Liver (tissue), 9 donors: ENCODE measurements around the gene SMAD6. TPM values are rescaled to one million over a fixed set of nuclear protein-coding genes. Genes with fewer than 3 reads are reported as not detected.

ENCODE experiments used
- DNase-seq: peaks from one replicate; pipeline ENCODE4 v3.0.0-alpha.2; 2017; ENCODE audit warnings: low spot score
- H3K27ac ChIP-seq, 2 donors: one replicate each; pipeline ENCODE4 v1.7.0; 2013; ENCODE audit warnings: inconsistent platforms in 2 of 2, low read length in 2 of 2, control low read depth in 1 of 2, low read depth in 1 of 2, mild to moderate bottlenecking in 1 of 2
- H3K27me3 ChIP-seq, 4 donors: one replicate each; pipeline versions ENCODE4 v1.6.1 to v1.7.0; 2013; ENCODE audit warnings: low read length in 3 of 4, inconsistent platforms in 1 of 4, mild to moderate bottlenecking in 1 of 4, moderate library complexity in 1 of 4; ENCODE audit not compliant: control insufficient read depth in 4 of 4, insufficient read depth in 4 of 4
- H3K36me3 ChIP-seq, 4 donors: one replicate each; pipeline versions ENCODE4 v1.6.1 to v1.7.0; 2013; ENCODE audit warnings: low read length in 3 of 4, mild to moderate bottlenecking in 3 of 4, low read depth in 1 of 4, moderate library complexity in 1 of 4; ENCODE audit not compliant: control insufficient read depth in 4 of 4, insufficient read depth in 3 of 4
- H3K4me1 ChIP-seq, 4 donors: one replicate each; pipeline versions ENCODE4 v1.6.1 to v1.7.0; 2013; ENCODE audit warnings: low read length in 3 of 4, mild to moderate bottlenecking in 3 of 4, moderate library complexity in 1 of 4; ENCODE audit not compliant: control insufficient read depth in 4 of 4, insufficient read depth in 4 of 4
- H3K4me3 ChIP-seq, 3 donors: one replicate each; pipeline versions ENCODE4 v1.6.1 to v1.7.0; 2013; ENCODE audit warnings: low read length in 3 of 3, control low read depth in 1 of 3, low read depth in 1 of 3, mild to moderate bottlenecking in 1 of 3
- H3K9ac ChIP-seq, 2 donors: one replicate each; pipeline ENCODE4 v1.7.0; 2013; ENCODE audit warnings: low read length in 2 of 2, mild to moderate bottlenecking in 2 of 2, moderate library complexity in 2 of 2, control low read depth in 1 of 2, low read depth in 1 of 2
- H3K9me3 ChIP-seq, 4 donors: one replicate each; pipeline versions ENCODE4 v1.6.1 to v1.7.0; 2013; ENCODE audit warnings: low read length in 3 of 4; ENCODE audit not compliant: control insufficient read depth in 4 of 4
- EGR1 ChIP-seq, 2 donors: IDR thresholded peaks; 2 replicates each; pipeline ENCODE4 v1.6.1; 2016 to 2018; ENCODE audit warnings: antibody characterized with exemption in 2 of 2, low read depth in 2 of 2
- FOXA1 ChIP-seq: IDR thresholded peaks from 2 replicates; pipeline ENCODE4 v1.6.1; 2016; ENCODE audit warnings: antibody characterized with exemption
- FOXA2 ChIP-seq: IDR thresholded peaks from 2 replicates; pipeline ENCODE4 v1.6.1; 2016; ENCODE audit warnings: antibody characterized with exemption
- HNF4G ChIP-seq: IDR thresholded peaks from 2 replicates; pipeline ENCODE4 v1.6.1; 2016; ENCODE audit warnings: antibody characterized with exemption
- JUND ChIP-seq, 2 donors: IDR thresholded peaks; 2 replicates each; pipeline ENCODE4 v1.6.1; 2016; ENCODE audit warnings: antibody characterized with exemption in 2 of 2
- NR2F2 ChIP-seq: IDR thresholded peaks from 2 replicates; pipeline ENCODE4 v1.6.1; 2016; ENCODE audit warnings: antibody characterized with exemption
- RAD21 ChIP-seq, 2 donors: IDR thresholded peaks; 2 replicates each; pipeline ENCODE4 v1.6.1; 2016; ENCODE audit warnings: antibody characterized with exemption in 2 of 2, mild to moderate bottlenecking in 2 of 2
- RXRA ChIP-seq, 2 donors: IDR thresholded peaks; 2 replicates each; pipeline ENCODE4 v1.6.1; 2017 to 2018; ENCODE audit warnings: antibody characterized with exemption in 2 of 2, mild to moderate bottlenecking in 1 of 2
- SP1 ChIP-seq: IDR thresholded peaks from 2 replicates; pipeline ENCODE4 v1.6.1; 2018; ENCODE audit warnings: antibody characterized with exemption, mild to moderate bottlenecking
- TAF1 ChIP-seq: conservative IDR thresholded peaks from 2 replicates; pipeline ENCODE4 v1.6.1; 2016; ENCODE audit warnings: antibody characterized with exemption, mild to moderate bottlenecking
- YY1 ChIP-seq: IDR thresholded peaks from 2 replicates; pipeline ENCODE4 v1.6.1; 2016; ENCODE audit warnings: antibody characterized with exemption, mild to moderate bottlenecking
- WGBS: extraction: QIAGEN DNeasy Blood & Tissue Kit; methylation state at CpG from one replicate; pipeline ENCODE4 v1.1.7; 2013; 5-methylcytosine and 5-hydroxymethylcytosine counted together
- polyA plus RNA-seq, 2 donors: library from polyadenylated mRNA; stranded (reverse) in 1 of 2; unstranded in 1 of 2; fragments of 200-250 nt in 1 of 2; fragments of >200 nt in 1 of 2; fragmentation: Nextera tagmentation in 1 of 2; extraction: Ambion mirVana in 1 of 2; gene quantifications; one replicate each; pipeline versions ENCODE4 v1.2.1 to v1.2.3, GENCODE V29; 2013 to 2015
- total RNA-seq, 2 donors: library from RNA; depleted of rRNA; stranded (reverse); fragments of >200 nt; gene quantifications; one replicate each; pipeline ENCODE4 v1.2.3, GENCODE V29; 2014
- TF ChIP-seq, protein P1 (sequence below): IDR thresholded peaks from 2 replicates; pipeline ENCODE4 v1.6.1; 2016; ENCODE audit warnings: antibody characterized with exemption, mild to moderate bottlenecking
- TF ChIP-seq, protein P2 (sequence below): fragments of 150-350 bp; IDR thresholded peaks from 2 replicates; pipeline ENCODE4 v1.5.1; 2017; ENCODE audit warnings: improper control_type of control experiment, low read depth, low read length; ENCODE audit not compliant: missing input control
- TF ChIP-seq, protein P3 (sequence below): IDR thresholded peaks from 2 replicates; pipeline ENCODE4 v1.6.1; 2016; ENCODE audit warnings: antibody characterized with exemption
- TF ChIP-seq, protein P4 (sequence below): IDR thresholded peaks from 2 replicates; pipeline ENCODE4 v1.6.1; 2016; ENCODE audit warnings: antibody characterized with exemption
- donor health status: healthy.
- donor health status: healthy.
- donor health status: healthy.
- donor health status: healthy.
- donor health status: healthy.

The SMAD6 gene
- total and polyA plus RNA-seq, 4 donors: 1.2 to 15.1 (median 11.0) TPM

GRCh38 chr15:66785637-66786036 is 83.6 kb downstream of the SMAD6 start (continued):
- TF ChIP-seq, protein P1, sequence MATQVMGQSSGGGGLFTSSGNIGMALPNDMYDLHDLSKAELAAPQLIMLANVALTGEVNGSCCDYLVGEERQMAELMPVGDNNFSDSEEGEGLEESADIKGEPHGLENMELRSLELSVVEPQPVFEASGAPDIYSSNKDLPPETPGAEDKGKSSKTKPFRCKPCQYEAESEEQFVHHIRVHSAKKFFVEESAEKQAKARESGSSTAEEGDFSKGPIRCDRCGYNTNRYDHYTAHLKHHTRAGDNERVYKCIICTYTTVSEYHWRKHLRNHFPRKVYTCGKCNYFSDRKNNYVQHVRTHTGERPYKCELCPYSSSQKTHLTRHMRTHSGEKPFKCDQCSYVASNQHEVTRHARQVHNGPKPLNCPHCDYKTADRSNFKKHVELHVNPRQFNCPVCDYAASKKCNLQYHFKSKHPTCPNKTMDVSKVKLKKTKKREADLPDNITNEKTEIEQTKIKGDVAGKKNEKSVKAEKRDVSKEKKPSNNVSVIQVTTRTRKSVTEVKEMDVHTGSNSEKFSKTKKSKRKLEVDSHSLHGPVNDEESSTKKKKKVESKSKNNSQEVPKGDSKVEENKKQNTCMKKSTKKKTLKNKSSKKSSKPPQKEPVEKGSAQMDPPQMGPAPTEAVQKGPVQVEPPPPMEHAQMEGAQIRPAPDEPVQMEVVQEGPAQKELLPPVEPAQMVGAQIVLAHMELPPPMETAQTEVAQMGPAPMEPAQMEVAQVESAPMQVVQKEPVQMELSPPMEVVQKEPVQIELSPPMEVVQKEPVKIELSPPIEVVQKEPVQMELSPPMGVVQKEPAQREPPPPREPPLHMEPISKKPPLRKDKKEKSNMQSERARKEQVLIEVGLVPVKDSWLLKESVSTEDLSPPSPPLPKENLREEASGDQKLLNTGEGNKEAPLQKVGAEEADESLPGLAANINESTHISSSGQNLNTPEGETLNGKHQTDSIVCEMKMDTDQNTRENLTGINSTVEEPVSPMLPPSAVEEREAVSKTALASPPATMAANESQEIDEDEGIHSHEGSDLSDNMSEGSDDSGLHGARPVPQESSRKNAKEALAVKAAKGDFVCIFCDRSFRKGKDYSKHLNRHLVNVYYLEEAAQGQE: no peak
- TF ChIP-seq, protein P2, sequence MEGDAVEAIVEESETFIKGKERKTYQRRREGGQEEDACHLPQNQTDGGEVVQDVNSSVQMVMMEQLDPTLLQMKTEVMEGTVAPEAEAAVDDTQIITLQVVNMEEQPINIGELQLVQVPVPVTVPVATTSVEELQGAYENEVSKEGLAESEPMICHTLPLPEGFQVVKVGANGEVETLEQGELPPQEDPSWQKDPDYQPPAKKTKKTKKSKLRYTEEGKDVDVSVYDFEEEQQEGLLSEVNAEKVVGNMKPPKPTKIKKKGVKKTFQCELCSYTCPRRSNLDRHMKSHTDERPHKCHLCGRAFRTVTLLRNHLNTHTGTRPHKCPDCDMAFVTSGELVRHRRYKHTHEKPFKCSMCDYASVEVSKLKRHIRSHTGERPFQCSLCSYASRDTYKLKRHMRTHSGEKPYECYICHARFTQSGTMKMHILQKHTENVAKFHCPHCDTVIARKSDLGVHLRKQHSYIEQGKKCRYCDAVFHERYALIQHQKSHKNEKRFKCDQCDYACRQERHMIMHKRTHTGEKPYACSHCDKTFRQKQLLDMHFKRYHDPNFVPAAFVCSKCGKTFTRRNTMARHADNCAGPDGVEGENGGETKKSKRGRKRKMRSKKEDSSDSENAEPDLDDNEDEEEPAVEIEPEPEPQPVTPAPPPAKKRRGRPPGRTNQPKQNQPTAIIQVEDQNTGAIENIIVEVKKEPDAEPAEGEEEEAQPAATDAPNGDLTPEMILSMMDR: no peak
- no peak for TF ChIP-seq JUND (IDR thresholded peaks at IDR 0.05)
- TF ChIP-seq, protein P3, sequence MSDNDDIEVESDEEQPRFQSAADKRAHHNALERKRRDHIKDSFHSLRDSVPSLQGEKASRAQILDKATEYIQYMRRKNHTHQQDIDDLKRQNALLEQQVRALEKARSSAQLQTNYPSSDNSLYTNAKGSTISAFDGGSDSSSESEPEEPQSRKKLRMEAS: no peak

DNA sequence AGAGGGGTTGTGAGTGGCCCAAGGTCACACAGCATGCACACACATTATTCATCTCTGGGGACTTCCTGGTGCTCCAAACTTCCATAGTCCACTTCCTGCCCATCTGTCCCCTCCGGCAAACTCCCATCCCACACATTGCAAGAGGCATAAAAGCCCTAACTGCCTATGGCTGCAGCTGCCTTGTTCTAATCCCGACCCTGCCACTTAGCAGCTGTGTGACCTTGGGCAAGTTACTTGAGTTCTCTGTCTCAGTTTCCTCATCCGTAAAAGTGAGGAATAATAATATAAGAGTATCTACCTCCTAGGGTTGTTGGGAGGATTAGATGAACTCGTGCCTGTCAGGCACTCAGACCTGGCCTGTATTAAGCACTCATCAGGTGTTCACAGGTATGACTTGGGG is 84.2 kb downstream of the SMAD6 start:
- WGBS: 87% methylated on average over 4 of the region's 4 CpGs
- H3K9me3 ChIP-seq: no peaks in the 10 kb centered on the region
- no peak for DNase-seq
- H3K36me3 ChIP-seq: peaks cover 0 to 7% (median under 1%) of the 10 kb centered on the region in 4 donors
- TF ChIP-seq, protein P2: no peak
- TF ChIP-seq SP1 (no peak), RAD21 (IDR thresholded peaks at IDR 0.05) (no peak), EGR1 (IDR thresholded peaks at IDR 0.05; ENCODE audit: low read depth in 2 of 2) (no peak), HNF4G (no peak), FOXA2 (no peak)
- H3K9ac ChIP-seq: no peak overlapping the region
- no peaks in the 10 kb centered on the region for H3K4me1 ChIP-seq
- H3K27me3 ChIP-seq: no peaks in the 10 kb centered on the region
- H3K27ac ChIP-seq: no peak overlapping the region
- no peak overlapping the region for H3K4me3 ChIP-seq

DNA sequence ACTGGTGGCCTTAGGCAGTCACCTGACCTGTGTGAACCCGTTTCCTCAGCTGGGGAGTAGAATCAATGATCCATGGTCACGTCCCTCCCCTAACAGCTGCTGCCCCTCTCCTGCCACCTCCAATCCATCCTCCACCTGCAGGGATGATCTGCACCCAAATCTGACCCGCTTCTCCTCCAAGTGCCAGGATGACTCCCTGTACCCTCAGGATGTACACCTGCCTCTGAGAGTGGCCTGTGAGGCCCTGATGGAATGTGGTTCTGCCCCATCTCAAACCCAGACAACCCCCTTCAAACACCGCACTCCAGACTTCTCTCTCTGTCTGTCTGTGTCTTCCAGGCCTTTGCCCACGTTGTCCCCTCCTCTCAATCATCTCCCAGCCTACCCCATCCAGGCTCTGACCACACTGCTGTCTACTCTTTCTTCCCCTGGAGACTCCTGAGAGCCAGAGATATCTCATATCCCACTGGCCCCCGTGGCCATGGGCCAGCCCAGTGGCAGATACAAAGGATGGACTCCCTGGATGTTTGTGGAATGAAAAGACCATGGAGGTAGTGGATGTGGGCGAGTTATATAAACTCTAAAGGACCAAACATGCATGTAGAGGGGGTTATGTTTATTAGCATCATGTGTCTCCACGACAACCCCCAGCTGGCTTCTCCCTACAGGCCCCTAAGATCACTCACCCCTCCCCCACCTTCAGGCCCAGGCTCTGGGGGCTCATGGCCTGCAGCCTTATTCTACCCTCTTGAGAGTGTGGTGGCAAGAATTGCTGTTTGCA is 84.9 kb downstream of the SMAD6 start:
- WGBS: 72% methylated on average over 8 of the region's 8 CpGs
- no peak for DNase-seq
- no peak overlapping the region for H3K27ac ChIP-seq
- no peaks in the 10 kb centered on the region for H3K4me1 ChIP-seq
- no peaks in the 10 kb centered on the region for H3K27me3 ChIP-seq
- no peak overlapping the region for H3K4me3 ChIP-seq
- H3K9ac ChIP-seq: no peak overlapping the region
- TF ChIP-seq, protein P3: no peak
- TF ChIP-seq, protein P4, sequence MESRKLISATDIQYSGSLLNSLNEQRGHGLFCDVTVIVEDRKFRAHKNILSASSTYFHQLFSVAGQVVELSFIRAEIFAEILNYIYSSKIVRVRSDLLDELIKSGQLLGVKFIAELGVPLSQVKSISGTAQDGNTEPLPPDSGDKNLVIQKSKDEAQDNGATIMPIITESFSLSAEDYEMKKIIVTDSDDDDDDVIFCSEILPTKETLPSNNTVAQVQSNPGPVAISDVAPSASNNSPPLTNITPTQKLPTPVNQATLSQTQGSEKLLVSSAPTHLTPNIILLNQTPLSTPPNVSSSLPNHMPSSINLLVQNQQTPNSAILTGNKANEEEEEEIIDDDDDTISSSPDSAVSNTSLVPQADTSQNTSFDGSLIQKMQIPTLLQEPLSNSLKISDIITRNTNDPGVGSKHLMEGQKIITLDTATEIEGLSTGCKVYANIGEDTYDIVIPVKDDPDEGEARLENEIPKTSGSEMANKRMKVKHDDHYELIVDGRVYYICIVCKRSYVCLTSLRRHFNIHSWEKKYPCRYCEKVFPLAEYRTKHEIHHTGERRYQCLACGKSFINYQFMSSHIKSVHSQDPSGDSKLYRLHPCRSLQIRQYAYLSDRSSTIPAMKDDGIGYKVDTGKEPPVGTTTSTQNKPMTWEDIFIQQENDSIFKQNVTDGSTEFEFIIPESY: no peak
- TF ChIP-seq FOXA1 (no peak), RXRA (IDR thresholded peaks at IDR 0.05) (no peak), TAF1 (no peak), HNF4G (no peak), RAD21 (IDR thresholded peaks at IDR 0.05) (no peak), JUND (IDR thresholded peaks at IDR 0.05) (no peak), NR2F2 (no peak), YY1 (no peak)
- TF ChIP-seq, protein P1: no peak
- peaks cover 0 to 7% (median 0%) of the 10 kb centered on the region in 4 donors for H3K36me3 ChIP-seq
- H3K9me3 ChIP-seq: no peaks in the 10 kb centered on the region
